CD1c-positive myeloid dendritic cell (primary cell): ENCODE results near the gene PCNX2.
"Not testable (repeated sequence)": the region's sequence is repeated elsewhere in the genome, so short reads cannot be mapped to it uniquely, and the experiment has no call there.

Experiments used
- DNase-seq: peaks from one replicate; pipeline ENCODE4 v3.0.0-alpha.2; 2016; ENCODE audit errors: extremely low spot score

PCNX2 gene

DNA sequence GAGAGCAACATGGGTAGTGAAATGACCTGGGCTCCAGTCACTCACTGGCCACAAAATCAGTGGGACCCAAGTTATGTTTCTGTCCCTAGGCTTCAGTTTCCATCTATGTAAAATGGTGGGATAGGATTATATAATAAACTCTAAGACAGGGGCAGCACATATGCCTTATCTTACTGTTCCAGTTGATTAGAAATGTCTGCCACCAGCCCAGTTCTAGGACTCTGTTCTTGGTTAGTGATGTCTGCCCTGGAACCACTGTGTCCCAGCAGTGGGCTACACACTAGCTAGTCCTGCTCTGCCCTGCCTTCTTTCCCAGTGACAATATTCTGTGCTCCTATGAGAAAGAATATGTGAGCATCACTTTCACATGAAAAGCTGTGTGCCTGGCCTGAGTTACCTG lies 138.3 kb downstream of the PCNX2 start:
- no peak for DNase-seq

DNA sequence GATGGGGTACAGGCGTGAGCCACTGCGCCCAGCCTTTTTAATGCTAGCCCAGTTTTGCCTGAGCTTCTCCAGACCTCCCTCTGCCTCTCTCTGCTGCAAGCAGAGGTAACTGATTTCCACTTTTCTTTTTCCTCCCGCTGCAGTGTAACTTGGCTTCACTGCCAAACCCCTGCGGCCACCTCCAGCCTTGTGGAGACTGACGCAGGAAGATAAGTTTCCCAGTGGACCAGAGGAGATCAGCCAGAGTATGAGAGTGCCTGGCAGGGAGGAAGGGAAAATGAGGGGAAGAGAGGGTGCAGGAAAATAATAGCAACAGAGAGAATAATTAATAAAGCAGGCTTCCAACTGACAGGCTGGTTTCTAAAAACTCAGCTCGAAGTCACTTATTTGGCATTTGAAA lies 143.7 kb downstream of the PCNX2 start:
- no peak for DNase-seq

DNA sequence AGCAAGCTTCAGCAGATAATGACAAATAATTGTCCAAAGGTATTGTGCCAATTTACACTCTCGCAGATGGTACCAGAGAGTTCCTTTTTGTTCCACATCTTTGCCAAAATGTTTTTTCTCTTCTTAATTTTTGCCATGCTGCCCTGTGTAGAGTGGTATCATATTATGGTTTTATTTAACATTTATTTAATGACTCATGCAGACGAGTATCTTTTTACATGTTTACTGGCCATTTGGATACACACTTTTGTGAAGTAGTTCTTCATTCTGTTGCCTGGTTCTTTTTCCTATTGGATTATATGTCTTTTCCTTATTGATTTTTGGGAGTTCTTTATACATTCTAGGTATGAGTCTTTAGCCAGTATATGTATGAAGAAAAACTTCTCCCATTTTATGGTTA lies 151.1 kb downstream of the PCNX2 start:
- no peak for DNase-seq

DNA sequence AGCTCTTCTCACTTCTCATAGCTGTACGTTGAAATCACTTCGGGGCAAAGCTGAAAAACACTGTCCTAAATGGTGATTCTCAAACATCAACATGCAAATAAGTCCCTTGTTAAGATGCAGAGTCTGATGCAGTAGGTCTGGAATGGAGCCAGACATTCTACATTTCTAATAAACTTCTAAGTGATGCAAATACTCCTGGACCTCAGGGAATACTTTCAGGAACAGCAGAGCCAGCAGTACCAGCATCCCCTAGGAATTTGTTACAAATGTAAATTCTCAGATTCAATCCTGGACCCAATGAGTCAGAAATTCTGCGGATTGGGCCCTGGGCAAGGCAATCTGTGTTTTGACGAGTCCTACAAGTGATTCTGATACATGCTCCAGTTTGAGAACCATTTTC lies 152.3 kb downstream of the PCNX2 start:
- DNase-seq = no peak

DNA sequence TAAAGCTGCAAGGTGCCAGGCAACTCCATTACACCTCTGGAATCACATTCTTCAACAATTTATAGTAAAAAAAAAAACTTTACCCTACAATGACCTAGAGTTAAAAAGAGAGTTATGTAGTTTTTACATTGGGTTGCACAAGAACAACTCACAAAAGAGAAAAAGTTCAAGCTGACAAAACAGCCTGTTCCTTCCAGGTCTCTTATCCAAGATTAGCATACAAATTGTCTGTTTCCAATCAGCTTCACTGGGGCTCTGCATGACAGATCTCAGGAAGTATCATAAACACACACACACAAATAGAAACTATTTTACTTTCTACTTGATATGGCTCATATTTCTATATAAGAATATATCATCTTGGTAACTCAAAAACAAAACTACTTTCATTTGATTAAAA lies 154.6 kb downstream of the PCNX2 start:
- DNase-seq = no peak

DNA sequence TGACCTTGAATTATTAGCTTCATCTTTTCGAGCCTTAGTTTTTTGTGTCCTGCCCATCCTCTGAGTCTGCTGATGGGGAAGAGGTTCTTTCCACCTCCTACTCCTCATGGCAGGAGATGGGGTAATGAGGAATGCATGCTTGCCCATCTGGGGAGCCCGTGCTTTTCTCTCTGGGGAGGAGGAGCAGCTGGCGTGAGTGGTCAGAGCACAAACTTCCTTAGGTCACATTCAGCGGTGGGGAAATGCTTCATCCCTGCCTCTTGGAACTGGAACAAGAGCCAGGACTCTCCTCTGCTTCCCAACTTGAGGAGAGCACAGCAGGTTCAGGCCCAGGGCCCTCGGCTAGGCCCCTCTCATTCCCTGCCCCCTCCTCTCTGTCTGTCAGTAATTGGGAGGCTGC lies 155.0 kb downstream of the PCNX2 start:
- DNase-seq = no peak

DNA sequence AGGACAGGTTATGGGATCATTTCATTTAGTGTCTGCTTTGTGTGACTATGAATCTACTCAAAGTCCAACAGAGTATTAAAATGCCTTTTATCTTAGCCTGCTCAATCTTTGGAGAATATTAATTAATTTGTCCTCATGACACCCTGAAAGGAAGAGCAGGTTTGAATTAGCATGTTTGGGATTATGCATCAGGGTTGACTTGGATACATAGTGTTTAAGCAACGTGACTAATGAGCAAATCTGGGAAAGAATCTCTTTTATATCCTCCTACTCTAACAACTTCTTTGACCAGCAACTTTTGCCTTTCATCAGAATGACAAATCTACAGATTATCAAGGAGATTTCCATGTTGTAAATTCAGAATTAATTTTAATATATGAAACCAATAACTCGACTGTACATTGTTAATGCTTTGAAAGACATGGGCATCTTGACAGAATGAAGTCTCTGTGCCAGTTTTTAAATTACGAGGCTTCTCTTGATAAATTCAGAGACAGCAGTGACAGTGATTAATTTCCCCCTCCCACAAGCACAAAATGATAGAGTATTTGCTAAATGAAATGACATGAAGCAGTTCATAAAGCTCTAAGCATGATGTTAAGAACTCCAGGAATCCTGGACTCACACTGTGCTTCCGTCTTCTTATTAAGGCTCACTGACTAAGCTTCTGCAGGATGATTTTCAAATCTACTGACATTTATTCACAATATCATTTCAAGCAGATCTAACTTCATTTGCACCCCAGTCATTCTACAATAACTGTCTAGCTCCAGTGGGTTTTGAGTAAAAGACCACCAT lies 156.5 kb downstream of the PCNX2 start:
- DNase-seq = no peak

DNA sequence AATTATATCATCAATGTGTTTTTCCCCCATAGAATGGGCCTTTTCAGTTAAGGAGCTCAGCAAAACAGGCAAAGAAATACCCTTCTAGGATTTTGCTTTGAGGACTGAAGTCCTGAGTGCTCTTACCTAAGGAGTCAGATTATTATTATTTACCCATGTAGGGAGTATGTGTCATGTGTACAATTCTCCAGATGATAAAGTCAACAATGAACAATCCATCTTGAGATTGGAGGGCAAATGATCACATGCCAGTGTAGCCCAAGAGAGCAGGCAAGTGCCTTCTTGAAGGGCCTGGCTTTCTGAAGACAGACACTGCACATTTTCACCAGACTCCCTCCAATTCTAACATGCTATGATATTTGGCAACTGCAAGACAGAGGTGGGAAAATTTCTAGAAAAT lies 159.7 kb downstream of the PCNX2 start:
- no peak for DNase-seq

DNA sequence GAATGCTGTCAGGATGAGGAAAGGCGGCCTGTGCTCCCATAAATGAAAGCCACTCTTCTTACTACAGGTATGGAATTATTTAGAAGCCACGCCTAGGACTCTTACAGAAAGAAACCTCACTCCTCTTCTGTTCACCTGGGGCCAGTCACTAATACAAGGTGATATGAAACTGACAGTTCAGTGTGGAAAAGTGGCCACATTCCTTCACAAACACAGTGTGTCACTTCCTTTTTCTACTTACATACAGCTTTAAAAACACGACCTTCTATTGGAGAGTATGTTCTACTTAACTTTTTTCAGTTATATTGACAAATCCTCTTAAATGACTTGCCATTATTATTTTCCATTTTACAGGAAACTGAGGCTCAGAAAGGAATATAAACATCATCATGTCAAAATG lies 163.1 kb downstream of the PCNX2 start:
- no peak for DNase-seq

DNA sequence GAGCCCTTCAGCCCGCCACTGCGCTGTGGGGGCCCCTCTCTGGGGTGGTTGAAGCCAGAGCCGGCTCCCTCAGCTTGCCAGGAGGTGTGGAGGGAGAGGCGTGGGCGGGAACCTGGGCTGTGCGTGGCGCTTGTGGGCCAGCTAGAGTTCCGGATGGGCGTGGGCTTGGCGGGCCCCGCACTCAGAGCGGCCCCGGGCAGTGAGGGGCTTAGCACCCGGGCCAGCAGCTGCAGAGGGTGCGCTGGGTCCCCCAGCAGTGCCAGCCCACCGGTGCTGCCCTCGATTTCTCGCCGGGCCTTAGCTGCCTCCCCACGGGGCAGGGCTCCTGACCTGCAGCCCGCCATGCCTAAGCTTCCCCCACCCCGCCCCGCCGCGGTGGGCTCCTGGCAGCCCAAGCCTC lies 166.5 kb downstream of the PCNX2 start:
- DNase-seq = not testable (repeated sequence)

DNA sequence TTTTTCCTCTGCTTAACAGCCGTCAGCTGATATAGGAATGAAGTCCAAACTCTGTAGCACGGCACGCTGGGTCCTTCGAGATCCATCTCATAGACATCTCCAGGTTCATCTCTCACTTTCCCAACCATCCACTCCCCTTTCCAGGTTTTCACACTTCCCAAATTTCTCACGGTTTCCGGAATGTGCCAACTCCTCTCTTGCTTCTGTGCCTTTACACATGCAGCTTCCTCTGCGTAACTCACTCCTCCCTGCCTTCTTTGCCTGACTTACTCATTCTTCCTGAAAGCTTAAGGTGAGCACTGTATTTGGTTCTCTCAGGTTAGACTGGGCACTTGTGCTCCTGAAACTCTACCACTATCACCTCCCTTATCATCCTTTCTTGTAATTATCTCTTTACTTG lies 168.4 kb downstream of the PCNX2 start:
- no peak for DNase-seq

DNA sequence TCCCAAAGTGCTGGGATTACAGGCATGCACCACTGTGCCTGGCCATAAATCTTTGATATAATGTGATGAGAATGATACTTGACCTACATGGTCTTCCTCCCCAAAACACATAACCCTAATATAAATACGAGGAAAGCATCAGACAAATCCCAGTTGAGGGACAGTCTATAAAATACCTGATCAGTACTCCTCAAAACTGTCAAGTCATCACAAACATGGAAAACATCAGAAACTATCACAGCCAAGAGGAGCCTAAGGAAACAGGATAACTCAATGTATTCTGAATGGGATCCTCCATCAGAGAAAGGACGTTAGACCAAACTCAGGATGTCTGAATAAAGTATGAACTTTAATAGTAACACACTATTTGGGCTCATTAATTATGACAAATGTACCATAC lies 172.7 kb downstream of the PCNX2 start:
- no peak for DNase-seq

DNA sequence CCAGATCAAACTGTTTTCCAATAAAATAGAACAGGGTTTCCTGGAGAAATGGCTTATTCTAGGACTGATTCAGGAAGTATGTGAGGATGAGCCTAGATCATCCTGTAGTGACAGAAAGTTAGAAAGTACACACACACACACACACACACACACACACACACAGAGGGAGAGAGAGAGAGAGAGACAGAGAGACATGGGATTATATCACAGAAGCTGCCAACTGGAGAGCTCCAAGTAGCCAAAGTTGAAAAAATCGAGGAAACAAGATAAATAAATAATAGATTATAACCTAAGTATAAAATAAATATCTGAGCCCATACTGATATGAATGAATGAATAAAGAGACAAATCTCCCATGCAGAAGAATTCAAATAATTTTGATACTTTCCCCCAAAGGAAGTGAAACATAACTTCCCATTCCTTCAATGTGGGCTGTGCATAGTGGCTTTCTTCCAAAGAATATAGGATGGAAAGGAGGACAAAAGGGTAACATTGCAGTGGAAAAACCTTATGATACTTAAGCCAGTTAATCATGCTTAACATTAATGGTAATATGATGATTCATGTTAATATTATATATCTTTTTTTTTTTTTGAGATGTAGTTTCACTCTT lies 173.5 kb downstream of the PCNX2 start:
- peak; percentile 6 for DNase-seq

DNA sequence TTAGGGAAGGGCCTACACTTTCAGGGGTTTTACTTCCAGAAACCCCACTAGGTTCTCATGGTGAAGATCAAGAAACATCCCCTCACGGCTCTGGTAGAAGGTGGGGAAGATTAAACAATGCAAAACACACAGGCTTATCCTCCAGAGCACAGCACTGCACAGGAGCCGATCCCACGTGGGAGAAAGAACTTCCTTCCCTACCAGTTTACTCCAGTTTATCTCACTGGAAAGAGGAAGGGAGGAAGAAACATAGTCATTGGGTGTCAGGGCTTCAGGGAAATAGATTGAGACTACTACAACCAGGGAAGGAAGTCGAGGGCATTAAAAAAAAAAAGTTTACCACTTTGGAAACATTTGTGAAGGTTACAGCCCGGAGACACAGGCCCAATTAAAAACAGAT lies 180.7 kb downstream of the PCNX2 start:
- DNase-seq = peak; percentile 82

DNA sequence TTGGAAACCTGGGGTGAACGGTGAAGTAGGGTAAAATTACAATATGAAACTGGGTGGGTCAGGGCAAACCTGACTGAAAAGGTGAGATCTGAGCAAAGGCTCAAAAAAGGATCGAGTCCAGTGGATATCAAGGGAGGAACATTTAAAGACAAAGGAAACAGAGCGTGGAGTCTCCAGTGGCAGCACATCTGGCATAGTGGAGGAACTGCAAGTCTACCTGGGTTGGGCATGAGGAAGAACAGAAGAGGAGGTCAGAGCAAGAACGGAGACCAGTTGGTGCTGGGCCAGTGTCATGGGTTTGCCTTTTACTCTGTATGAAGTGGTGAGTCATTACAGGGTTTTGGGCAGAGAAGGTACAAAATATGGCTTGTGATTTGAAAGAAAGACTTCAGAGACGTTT lies 181.4 kb downstream of the PCNX2 start:
- DNase-seq = peak; percentile 48

DNA sequence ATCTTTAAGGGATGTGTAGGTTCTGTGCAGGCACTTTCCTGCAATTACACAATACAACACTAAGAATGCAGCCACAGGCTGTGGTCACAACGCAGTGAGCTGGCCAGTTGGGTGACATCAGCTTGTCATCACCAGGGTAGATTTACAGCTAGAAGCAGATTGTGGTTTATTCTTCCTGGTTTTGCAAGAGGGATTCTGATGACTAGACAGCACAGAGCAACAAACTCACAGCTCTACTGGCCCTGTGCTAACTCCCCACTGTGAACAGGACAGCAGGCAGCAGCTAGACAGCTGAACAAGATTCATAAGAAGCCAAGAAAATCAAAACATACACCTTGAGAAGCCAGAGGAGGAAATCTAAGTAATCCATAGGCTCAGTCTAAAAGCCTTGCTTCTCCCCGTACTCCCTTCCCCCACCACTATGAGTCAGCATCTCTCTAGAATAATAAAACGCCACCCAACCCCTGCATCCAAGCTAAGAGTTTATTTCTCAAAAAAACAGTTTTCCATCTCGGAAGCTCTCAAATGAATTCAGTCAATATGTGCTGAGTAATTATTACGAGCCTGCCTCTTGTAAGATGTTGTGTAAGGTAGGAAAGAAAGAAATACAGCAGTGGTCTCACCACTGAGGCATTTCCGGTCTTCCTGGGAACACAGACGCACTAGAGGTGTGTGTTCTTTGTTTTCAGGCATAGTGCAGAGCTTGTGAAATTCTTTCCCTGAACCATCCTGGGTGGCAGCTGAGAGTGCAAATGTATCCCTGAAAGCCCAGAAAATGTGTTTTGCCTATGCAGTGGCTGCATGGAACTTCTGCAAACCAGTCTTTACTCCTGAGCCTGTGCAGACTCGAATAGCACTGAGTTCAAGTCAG lies 182.3 kb downstream of the PCNX2 start:
- DNase-seq = peak; percentile 95

DNA sequence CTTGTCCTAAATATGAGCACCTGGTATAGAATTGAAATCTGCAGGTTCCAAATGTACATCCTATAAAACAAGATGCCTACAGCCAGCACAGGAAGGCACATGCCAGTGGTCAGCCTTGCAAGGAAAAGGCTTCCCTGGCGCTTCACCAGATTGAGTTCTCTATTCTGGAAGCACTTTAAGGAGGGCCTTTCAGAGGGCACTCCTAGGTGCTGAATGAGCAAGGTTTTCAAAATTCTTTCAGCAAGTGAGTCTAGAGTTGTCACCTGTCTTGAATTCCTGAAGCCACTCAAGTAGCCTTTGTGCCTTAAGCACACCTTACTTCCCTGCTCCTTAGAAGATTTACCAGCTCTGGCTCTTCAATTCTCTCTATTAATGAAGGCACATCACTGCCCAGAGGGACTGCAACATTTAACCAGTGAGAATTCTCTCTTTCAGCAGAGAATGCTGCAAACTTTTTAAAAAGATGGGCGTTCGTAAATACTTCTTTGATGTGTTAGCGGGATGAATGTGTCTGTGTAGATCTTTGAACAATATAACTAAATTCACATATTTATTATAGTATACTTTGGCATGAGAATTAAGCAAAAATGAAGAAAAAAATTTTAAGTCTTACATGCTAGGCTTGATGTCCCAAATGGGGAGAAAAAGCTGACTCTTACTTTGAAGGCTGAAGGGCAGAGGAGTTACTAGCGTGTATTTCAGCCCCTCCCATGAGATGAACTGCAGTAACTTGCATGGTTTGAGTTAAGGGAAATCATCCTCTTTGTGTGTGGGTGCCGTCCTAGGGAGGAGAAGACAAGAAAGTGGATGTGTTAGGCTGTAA lies 183.1 kb downstream of the PCNX2 start:
- peak; percentile 8 for DNase-seq

DNA sequence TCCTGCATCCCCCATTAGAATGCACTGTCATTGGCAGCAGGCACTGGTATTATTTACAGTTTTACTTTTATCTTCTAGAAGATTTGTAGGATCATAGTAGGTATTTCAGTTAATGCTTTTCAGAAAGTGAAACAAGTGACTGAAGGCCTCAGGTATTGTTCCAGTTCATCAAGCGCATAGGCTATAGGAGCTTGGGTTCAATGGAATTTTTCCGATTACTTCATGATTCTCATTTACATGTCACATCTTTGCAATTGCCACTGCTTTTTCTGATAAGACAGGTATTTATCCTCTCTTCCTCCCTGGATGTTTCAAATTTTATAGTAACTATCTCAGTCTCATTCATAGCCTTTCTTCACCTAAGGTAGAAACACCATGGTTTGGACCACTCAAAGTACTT lies 183.8 kb downstream of the PCNX2 start:
- DNase-seq = no peak

DNA sequence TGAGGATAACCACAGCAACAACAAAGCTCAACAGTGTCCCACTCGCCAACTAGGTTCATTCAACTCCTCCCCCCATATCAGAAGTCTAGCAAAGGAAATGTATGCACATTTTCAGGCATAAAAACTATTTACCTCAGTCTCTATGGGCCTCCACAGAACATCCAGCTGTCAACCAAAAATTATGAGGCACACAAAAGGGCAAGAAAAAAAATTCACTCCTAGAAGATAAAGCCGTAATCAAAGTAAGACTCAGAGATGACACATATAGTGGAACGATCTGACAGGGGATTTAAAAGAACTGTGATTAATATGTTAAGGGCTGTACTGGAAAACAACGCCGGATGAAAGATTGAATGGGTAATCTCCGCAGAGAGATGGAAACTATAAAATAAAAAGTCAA lies 186.4 kb downstream of the PCNX2 start:
- no peak for DNase-seq

DNA sequence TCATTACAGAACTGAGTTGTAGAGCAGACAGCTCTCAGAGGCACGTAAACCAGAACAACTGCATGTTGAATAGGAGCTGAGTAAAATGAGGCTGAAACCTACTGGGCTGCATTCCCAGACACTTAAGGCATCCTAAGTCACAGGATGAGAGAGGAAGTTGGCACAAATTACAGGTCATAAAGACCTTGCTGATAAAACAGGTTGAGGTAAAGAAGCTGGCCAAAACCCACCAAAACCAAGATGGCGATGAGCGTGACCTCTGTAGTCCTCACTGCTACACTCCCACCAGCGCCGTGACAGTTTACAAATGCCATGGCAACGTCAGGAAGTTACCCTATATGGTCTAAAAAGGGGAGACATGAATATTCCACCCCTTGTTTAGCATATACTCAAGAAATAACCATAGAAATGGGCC lies 187.8 kb downstream of the PCNX2 start:
- not testable (repeated sequence) for DNase-seq

DNA sequence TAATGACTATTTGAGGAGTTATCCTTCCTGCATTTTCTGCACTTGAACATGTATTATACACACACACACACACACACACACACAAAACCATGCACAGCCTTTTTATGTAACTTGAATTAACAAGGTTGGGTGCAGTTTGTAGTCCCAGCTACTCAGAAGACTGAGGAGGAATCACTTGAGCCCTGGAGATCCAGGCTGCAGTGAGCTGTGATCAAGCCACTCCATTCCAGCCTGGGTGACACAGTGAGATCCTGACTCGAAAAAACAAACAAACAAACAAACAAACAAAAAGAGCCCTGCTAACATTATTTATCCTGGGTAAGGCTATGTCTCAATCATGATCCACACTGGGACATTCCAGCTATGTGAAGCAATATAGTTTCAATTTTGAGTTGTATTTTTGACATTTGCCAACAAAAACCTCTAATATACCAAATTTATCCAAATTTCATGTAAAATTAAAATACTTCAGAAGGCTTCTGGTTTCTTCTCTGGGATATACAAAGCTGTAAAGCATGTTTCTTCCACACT lies 188.3 kb downstream of the PCNX2 start:
- no peak for DNase-seq

DNA sequence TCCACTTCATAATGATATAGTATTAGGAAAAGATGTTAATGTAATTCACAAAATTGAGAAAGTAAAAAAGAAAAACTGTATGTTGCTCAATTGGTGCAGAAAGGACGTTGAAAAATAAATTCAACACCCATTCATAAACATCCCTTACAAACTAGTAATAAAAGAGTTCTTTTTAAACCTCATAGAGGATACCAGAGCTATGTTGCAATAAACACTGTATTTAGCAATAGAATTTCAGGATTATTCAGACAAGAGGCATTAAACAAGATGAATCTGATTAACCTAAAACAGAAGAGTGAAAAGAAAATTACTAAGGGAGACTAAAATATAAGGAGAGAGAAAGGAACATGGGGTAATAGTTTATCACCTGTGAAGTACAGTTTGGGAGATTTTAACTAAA lies 190.3 kb downstream of the PCNX2 start:
- peak; percentile 22 for DNase-seq
